Measurements from ENCODE around the gene GCM1.

GCM1 gene

GRCh38 chr6:53151676-53152075, 3.0 kb upstream of the GCM1 start:
- DNase-seq: no peak

- no peak for DNase-seq
Measured at GRCh38 chr6:53144802-53145201, 3.8 kb downstream of the GCM1 start.

GRCh38 chr6:53143710-53144109, 4.9 kb downstream of the GCM1 start:
- DNase-seq: no peak

GRCh38 chr6:53142810-53143209, 5.8 kb downstream of the GCM1 start:
- DNase-seq: no peak

GRCh38 chr6:53139841-53140413, 8.7 kb downstream of the GCM1 start:
- DNase-seq: no peak

GRCh38 chr6:53136000-53136609, 12.5 kb downstream of the GCM1 start:
- DNase-seq: no peak

- DNase-seq: no peak
Measured at GRCh38 chr6:53134601-53135235, 13.9 kb downstream of the GCM1 start.

- no peak for DNase-seq
Measured at GRCh38 chr6:53133961-53134360, 14.7 kb downstream of the GCM1 start.

- no peak for DNase-seq
Measured at GRCh38 chr6:53130569-53131290, 17.9 kb downstream of the GCM1 start.

GRCh38 chr6:53128842-53129241, 19.8 kb downstream of the GCM1 start:
- DNase-seq: no peak

- DNase-seq: no peak
Measured at GRCh38 chr6:53125276-53125675, 23.4 kb downstream of the GCM1 start.

- no peak for DNase-seq
Measured at GRCh38 chr6:53124131-53124800, 24.4 kb downstream of the GCM1 start.

GRCh38 chr6:53119772-53120409, 28.8 kb downstream of the GCM1 start:
- DNase-seq: no peak

- DNase-seq: no peak
Measured at GRCh38 chr6:53119349-53119748, 29.3 kb downstream of the GCM1 start.

GRCh38 chr6:53115741-53116140, 32.9 kb downstream of the GCM1 start:
- DNase-seq: no peak

- DNase-seq: no peak
Measured at GRCh38 chr6:53115113-53115512, 33.5 kb downstream of the GCM1 start.

GRCh38 chr6:53113742-53114141, 34.9 kb downstream of the GCM1 start:
- DNase-seq: no peak

- DNase-seq: no peak
Measured at GRCh38 chr6:53112871-53113270, 35.8 kb downstream of the GCM1 start.

GRCh38 chr6:53112404-53112803, 36.2 kb downstream of the GCM1 start:
- DNase-seq: no peak

GRCh38 chr6:53111865-53112264, 36.8 kb downstream of the GCM1 start:
- no peak for DNase-seq

- no peak for DNase-seq
Measured at GRCh38 chr6:53109612-53110011, 39.0 kb downstream of the GCM1 start.

- no peak for DNase-seq
Measured at GRCh38 chr6:53107091-53107490, 41.5 kb downstream of the GCM1 start.

GRCh38 chr6:53104916-53105315, 43.7 kb downstream of the GCM1 start:
- no peak for DNase-seq

Measured in T-helper 1 cell (primary cell).